Embryonic facial prominence (tissue), 1 donor: ENCODE data around the gene PDS5A.
"Not testable (repeated sequence)": the region's sequence is repeated elsewhere in the genome, so short reads cannot be mapped to it uniquely, and the experiment has no call there.

Experiments used
- DNase-seq: peaks from one replicate; pipeline ENCODE4 v3.0.0-alpha.2; 2016; ENCODE audit errors: extremely low spot score

Gene PDS5A, protein sequence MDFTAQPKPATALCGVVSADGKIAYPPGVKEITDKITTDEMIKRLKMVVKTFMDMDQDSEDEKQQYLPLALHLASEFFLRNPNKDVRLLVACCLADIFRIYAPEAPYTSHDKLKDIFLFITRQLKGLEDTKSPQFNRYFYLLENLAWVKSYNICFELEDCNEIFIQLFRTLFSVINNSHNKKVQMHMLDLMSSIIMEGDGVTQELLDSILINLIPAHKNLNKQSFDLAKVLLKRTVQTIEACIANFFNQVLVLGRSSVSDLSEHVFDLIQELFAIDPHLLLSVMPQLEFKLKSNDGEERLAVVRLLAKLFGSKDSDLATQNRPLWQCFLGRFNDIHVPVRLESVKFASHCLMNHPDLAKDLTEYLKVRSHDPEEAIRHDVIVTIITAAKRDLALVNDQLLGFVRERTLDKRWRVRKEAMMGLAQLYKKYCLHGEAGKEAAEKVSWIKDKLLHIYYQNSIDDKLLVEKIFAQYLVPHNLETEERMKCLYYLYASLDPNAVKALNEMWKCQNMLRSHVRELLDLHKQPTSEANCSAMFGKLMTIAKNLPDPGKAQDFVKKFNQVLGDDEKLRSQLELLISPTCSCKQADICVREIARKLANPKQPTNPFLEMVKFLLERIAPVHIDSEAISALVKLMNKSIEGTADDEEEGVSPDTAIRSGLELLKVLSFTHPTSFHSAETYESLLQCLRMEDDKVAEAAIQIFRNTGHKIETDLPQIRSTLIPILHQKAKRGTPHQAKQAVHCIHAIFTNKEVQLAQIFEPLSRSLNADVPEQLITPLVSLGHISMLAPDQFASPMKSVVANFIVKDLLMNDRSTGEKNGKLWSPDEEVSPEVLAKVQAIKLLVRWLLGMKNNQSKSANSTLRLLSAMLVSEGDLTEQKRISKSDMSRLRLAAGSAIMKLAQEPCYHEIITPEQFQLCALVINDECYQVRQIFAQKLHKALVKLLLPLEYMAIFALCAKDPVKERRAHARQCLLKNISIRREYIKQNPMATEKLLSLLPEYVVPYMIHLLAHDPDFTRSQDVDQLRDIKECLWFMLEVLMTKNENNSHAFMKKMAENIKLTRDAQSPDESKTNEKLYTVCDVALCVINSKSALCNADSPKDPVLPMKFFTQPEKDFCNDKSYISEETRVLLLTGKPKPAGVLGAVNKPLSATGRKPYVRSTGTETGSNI (N-terminal part only)

DNA sequence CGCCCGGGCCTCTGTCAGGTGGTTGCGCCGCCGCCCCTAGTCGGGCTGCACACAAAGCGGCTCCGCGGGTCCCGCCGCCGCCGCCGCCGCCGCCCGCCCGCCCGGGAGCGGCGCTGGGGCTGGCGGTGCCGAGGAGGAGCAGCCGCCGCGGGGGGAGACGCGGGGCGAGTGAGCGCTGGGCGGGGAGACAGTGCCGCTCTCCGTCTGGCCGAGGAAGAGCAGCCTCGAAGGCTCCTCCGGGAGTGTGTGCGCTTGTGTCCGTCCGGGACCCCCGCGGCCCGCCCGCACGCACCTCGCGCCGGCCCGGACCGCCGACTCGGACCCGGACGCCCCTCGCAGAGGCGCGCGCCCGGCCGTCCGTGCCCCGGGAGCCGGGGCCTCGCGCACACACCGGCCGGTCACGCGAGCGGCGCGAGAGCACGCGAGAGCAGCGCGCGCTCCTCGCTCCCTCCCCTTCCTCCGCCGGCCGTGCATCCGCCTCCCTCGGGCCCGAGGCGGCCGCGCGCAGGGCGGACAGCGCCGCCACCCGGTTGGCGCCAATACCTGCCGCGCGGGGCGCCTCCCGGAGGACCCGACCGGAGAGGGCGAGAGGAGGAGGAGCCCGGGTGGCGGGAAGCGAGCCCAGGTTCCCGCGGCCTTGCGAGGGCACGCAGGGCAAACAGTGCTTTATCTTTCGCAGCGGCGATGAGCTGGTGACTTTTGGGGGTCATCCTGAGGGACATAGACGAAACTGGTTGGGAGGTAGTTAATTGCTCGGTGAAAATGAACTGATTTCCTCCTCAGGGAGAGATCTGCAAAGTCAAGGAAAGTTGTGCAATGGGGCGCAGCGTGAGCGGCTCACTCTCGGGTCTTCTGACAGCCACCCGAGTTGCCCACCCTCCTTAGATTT is at the start of gene PDS5A:
Gene PDS5A (minus strand): TSS at position 423 of the 889 bp plus-strand sequence. CDS start 1,334 bp downstream, outside the sequence.
- DNase-seq = peak; percentile 80

DNA sequence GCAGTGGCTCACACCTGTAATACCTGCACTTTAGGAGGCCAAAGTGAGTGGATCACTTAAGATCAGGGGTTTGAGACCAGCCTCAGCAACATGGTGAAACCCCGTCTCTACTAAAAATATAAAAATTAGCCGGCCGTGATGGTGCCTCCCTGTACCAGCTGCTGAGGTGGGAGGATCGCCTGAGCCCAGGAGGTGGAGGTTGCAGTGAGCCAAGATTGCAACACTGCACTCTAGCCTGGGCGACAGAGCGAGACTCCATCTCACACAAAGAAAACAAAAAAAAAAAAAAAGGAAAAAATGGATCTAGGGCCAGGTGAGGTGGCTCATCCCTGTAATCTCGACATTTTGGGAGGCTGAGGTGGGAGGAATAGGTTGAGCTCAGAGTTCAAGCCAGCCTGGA is 46.3 kb upstream of the PDS5A start:
- not testable (repeated sequence) for DNase-seq

- not testable (repeated sequence) for DNase-seq
These were observed 43.4 kb upstream of the PDS5A start for GRCh38 chr4:40021116-40021515.

GRCh38 chr4:40020221-40020620 is 42.5 kb upstream of the PDS5A start:
- no peak for DNase-seq

DNA sequence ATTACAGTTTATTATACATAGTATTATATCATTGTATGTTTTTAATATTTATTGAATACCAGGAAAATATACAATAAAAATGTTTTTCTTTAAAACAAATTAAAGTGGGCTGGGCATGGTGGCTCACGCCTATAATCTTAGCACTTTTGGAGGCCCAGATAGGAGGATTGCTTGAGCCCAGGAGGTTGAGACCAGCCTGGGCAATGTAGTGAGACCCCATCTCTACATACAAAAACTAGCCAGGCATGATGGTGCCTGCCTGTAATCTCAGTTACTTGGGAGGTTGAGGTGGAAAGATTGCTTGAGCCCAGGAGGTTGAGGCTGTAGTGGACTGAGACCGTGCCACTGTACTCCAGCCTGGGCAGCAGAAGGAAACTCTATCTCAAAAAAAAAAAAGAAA is 38.3 kb upstream of the PDS5A start:
- DNase-seq = no peak

- DNase-seq = no peak
These were observed 26.3 kb upstream of the PDS5A start for GRCh38 chr4:40003986-40004385.

DNA sequence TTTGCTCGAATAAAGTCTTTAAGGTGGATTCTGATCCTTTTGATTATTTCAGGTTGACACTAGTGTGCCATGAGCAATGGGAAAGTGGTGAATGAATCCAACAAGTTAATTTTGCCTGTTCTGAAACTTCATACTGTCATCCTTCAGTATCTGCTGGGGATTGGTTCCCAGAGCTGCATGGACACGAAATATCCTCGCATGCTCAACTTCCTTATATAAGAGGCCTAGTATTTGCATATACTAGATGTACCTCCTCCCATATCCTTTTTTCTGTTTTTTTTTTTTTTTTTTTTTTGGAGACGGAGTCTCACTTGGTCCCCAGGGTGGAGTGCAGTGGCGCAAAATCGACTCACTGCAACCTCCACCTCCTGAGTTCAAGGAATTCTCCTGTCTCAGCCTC is 23.0 kb upstream of the PDS5A start:
- no peak for DNase-seq

DNA sequence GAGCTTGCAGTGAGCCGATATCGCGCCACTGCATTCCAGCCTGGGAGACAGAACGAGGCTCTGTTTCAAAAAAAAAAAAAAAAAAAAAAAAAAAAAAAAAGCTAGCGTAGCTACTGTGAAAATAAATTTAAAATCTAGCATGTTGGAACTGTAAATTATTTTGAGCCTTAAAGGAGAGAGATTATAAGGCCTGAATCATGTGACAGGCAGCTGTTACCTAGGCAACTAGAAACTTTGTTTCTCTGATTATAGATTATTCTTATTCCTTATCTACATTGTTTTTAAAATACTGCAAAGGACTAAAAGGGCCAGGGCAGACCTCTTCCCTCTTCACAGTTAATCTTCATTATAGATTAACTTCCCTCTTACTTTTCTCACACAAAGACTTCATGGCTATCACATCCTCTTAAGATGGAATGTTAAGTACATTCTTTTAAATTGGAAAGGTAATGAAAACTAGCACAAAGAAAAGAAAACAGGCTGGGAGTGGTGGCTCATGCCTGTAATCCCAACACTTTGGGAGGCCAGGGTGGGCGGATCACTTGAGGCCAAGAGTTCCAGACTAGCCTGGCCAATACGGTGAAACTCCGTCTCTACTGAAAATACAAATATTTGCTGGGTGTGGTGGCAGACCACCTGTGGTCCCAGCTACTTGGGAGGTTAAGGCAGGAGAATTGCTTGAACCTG is 21.1 kb upstream of the PDS5A start:
- DNase-seq = no peak

DNA sequence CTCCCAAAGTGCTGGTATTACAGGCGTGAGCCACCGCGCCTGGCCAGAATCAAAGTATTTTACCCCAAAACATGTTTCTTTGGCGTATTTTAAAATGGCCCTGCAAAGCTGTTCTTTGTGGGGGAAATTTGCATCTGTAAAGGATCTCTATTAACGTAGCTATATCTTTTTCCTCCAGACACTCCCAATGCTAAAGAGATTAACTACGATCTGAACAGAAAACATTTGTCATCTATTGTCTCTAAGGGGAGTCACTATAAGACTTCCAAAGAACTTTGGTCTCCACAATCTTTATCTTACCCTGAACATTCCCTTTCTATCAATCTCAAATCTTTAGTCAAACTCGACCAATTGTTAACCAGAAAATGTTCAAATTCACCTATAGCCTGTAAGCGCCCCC is 19.1 kb upstream of the PDS5A start:
- no peak for DNase-seq

DNA sequence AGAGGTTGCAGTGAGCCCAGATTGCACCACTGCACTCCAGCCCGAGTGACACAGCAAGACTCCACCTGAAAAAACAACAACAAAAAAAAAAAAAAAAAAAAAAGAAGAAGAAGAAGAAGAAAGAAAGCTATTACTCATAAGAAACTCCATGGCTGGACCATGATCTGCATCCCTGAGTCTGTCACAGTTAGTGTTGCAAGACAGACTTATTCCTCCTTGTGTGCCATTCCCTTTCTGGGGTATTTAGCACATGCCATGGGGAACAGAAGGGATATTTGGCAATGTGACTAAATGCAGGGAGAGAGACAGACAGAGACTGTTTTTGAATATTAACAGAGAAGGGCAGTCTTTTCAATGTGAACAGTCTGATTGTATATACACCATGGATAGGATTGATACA is 16.7 kb upstream of the PDS5A start:
- no peak for DNase-seq

GRCh38 chr4:39989381-39989780 is 11.7 kb upstream of the PDS5A start:
- DNase-seq = not testable (repeated sequence)

- DNase-seq = no peak
These were observed 9.8 kb upstream of the PDS5A start for GRCh38 chr4:39987485-39987884.

DNA sequence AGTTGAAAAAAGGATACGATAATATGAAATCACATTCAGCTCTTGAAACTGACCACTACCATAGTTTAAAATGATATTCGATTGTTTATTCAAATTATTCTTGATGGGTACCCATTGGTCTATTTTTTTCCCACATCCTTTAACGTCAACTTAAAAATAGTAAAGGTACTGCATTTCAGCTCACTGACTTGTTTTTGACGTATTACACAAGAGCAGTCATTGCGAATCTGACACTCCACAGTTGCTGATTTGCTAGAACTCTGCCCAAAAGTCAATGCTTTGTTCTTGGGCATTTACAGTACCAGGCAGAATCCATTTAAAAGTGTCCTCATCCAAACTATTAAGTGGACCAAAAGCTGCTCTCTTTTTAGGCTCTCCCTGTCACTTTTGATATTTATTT is 1.2 kb upstream of the PDS5A start:
- no peak for DNase-seq

DNA sequence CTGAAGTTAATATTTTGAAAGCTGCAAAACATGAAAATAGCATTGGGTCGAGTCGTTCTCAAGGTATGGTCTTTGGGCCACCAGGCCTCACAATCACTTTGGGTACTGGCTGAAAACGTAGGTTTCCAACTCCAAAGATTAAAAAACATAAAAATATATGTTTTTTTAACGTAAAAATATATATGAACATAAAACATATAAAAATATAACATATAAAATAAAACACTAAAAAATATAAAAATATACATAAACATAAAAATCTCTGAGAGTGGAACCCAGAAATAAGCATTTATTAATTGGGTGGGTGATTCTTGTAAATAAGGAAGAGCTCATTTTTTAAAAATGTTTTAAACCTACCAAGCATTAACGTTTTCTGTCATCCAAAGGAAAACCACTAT is 666 bp upstream of the PDS5A start:
- no peak for DNase-seq

GRCh38 chr4:39976945-39977488 is 694 bp downstream of the PDS5A start:
- DNase-seq = no peak

DNA sequence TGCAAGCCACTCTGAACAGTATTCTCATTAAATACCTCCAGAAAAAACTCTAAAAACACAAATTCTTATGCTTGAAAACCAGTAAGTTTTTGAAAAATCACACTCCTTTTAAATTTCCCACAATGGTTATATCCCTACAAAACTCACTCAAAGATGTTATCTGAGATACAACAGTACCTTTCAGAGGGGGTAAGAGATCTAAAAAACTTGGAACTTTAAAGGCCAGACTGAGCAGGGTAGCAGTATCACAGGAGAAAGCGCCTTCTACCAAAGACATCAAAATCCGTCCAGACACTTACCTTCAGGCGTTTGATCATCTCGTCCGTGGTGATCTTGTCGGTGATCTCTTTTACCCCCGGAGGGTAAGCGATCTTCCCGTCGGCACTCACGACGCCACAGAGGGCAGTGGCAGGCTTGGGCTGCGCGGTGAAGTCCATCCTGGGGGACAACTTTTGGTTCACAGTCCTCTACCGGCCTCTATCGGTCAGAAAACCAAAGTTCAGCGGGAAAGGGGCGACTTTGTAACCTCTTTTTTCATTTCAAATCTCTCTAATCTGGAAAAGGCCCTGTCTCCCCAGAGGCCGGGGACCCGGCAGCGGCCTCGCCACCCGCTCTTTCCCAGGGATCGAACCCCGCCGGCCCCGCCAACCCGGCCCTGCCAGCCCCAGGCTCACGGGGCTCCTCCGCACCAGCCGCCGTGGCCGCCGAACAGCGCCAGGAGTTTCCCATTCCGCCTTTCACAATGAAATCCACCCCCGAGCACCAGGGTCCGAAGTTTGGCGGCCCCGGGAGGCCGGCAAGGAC is 1.4 kb downstream of the PDS5A start:
- peak; percentile 53 for DNase-seq

- no peak for DNase-seq
These were observed 2.1 kb downstream of the PDS5A start for GRCh38 chr4:39975488-39976089.

DNA sequence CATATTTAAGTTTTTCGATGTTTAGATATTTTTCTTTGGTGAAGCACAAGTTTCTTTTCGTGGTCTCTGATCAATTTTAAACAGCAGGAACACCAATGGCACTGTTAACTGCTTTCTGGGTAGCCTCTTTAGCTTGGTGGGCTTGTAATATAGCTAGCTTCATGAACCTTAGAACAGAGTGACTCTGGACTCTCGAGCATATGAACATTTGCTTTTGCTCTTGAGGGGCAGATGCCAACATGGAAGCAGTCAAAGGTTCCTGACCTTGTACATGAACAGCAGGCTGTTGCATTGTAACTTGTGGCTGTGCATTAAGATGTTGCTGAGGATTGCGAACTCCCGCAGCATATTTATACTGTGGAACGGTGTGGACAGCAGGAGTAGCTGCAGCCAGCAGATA is 4.7 kb downstream of the PDS5A start:
- DNase-seq = not testable (repeated sequence)
